ENCODE measurements around the gene REEP6. TPM values are rescaled to one million over a fixed set of nuclear protein-coding genes. Genes with fewer than 3 reads are reported as not detected.

Gene REEP6
- total and polyA plus RNA-seq, 7 donors: 0.33 to 5.6 (median 2.0) TPM; not detected in 1

- H3K27me3 ChIP-seq: peaks cover 0 to 36% (median 30%) of the 10 kb centered on the region in 3 donors
- no peak for DNase-seq
- H3K27ac ChIP-seq: peak within 1 kb of the TSS; percentile 64 to 78 (median 75)
- TF ChIP-seq POLR2AphosphoS5 (IDR thresholded peaks at IDR 0.05): peak in 1 of 4 donors; percentile 12
- TF ChIP-seq POLR2A (IDR thresholded peaks at IDR 0.05): no peak
- peaks cover 0 to 26% (median 21%) of the 10 kb centered on the region in 4 donors for H3K4me1 ChIP-seq
- WGBS, 2 donors: 1 to 3% methylated on average over 78 of the region's 78 CpGs
- no peaks in the 10 kb centered on the region for H3K36me3 ChIP-seq
- intact Hi-C loops (cut with DNase I): no loop called here
- peaks cover 0 to 4% (median 0%) of the 10 kb centered on the region in 4 donors for H3K9me3 ChIP-seq
- H3K4me3 ChIP-seq: peak within 1 kb of the TSS; percentile 26 to 60 (median 52)
These were observed 21.9 kb downstream of the REEP6 start, which contains the start of gene ADAMTSL5 for GRCh38 chr19:1512671-1513498. Gene ADAMTSL5, minus strand, starts transcription at chr19:1513019. Its CDS starts 2,076 bp downstream, at chr19:1510943.

- 2 to 8% methylated on average over 52 of the region's 52 CpGs for WGBS, 2 donors
- H3K27me3 ChIP-seq: peaks cover 0 to 36% (median 30%) of the 10 kb centered on the region in 3 donors
- peak overlapping the region; percentile 64 to 78 (median 75) for H3K27ac ChIP-seq
- H3K9me3 ChIP-seq: no peaks in the 10 kb centered on the region
- DNase-seq: no peak
- peaks cover 0 to 22% (median 15%) of the 10 kb centered on the region in 4 donors for H3K4me1 ChIP-seq
- TF ChIP-seq POLR2A (IDR thresholded peaks at IDR 0.05): no peak
- peak; percentile 24 to 63 (median 52) for TF ChIP-seq CTCF (IDR thresholded peaks at IDR 0.05)
- no peak for TF ChIP-seq EP300 (IDR thresholded peaks at IDR 0.05)
- peak overlapping the region; percentile 25 to 60 (median 52) for H3K4me3 ChIP-seq
- H3K36me3 ChIP-seq: no peaks in the 10 kb centered on the region
- intact Hi-C loops (cut with DNase I): no loop called here
These were observed 22.7 kb downstream of the REEP6 start for GRCh38 chr19:1513499-1514294.

- Histone ChIP-seq H3K4me3 (no peak overlapping the region), H3K4me1 (peaks cover 0 to 22% (median 15%) of the 10 kb centered on the region in 4 donors), H3K9me3 (no peaks in the 10 kb centered on the region), H3K36me3 (no peaks in the 10 kb centered on the region), H3K27ac (no peak overlapping the region), H3K27me3 (peaks cover 0 to 36% (median 30%) of the 10 kb centered on the region in 3 donors)
- 67 to 74% methylated on average over 10 of the region's 10 CpGs for WGBS, 2 donors
- TF ChIP-seq EP300 (IDR thresholded peaks at IDR 0.05): no peak
- no peak for TF ChIP-seq CTCF (IDR thresholded peaks at IDR 0.05)
- TF ChIP-seq POLR2AphosphoS5 (IDR thresholded peaks at IDR 0.05): no peak
- no peak for TF ChIP-seq POLR2A (IDR thresholded peaks at IDR 0.05)
- DNase-seq: no peak
- intact Hi-C loops (cut with DNase I): no loop called here
These were observed 23.3 kb downstream of the REEP6 start for GRCh38 chr19:1514295-1514661.

- TF ChIP-seq CTCF (IDR thresholded peaks at IDR 0.05): no peak
- TF ChIP-seq EP300 (IDR thresholded peaks at IDR 0.05): no peak
- DNase-seq: no peak
- peaks cover 0 to 36% (median 30%) of the 10 kb centered on the region in 3 donors for H3K27me3 ChIP-seq
- no peaks in the 10 kb centered on the region for H3K9me3 ChIP-seq
- H3K36me3 ChIP-seq: no peaks in the 10 kb centered on the region
- H3K27ac ChIP-seq: no peak overlapping the region
- intact Hi-C loops (cut with DNase I): no loop called here
- H3K4me1 ChIP-seq: peaks cover 0 to 22% (median 15%) of the 10 kb centered on the region in 4 donors
- 62 to 69% methylated on average over 14 of the region's 14 CpGs for WGBS, 2 donors
- H3K4me3 ChIP-seq: no peak overlapping the region
These were observed 24.2 kb downstream of the REEP6 start for GRCh38 chr19:1514986-1515721.
